VCaP (cell line): ENCODE measurements around the gene CIB2.
A peak's percentile ranks its signal among the peaks of the same experiment; 100 is the strongest.

Experiments
- H3K27ac ChIP-seq: fragments of 450-650 bp; 2 replicates; pipeline ENCODE4 v1.5.1; 2017
- CTCF ChIP-seq: fragments of 450-650 bp; conservative IDR thresholded peaks from 2 replicates; pipeline ENCODE4 v1.5.1; 2017; ENCODE audit warnings: mild to moderate bottlenecking, moderate library complexity

The CIB2 gene

GRCh38 chr15:78080088-78080460, 51.2 kb downstream of the CIB2 start:
- H3K27ac ChIP-seq = peak overlapping the region; percentile 95; the same call in 1 of the 2 replicates
- TF ChIP-seq CTCF = no peak

GRCh38 chr15:78079298-78080087, 51.8 kb downstream of the CIB2 start:
- TF ChIP-seq CTCF = no peak
- H3K27ac ChIP-seq = peak overlapping the region; percentile 95

- TF ChIP-seq CTCF = no peak; the same call in 1 of the 2 replicates
- peak overlapping the region; percentile 95 for H3K27ac ChIP-seq
These were observed 53.4 kb downstream of the CIB2 start for GRCh38 chr15:78077871-78078210.

- peak within 1 kb of the TSS; percentile 95 for H3K27ac ChIP-seq
- peak; percentile 42 for TF ChIP-seq CTCF
These were observed 54.0 kb downstream of the CIB2 start, which contains the start of gene TBC1D2B for GRCh38 chr15:78077053-78077870. Gene TBC1D2B, minus strand, starts transcription at chr15:78077711. Its CDS starts 59 bp downstream, at chr15:78077652.

GRCh38 chr15:78076231-78077052, 54.8 kb downstream of the CIB2 start:
- peak overlapping the region; percentile 95 for H3K27ac ChIP-seq
- no peak; the same call in 1 of the 2 replicates for TF ChIP-seq CTCF

GRCh38 chr15:78075490-78076230, 55.6 kb downstream of the CIB2 start:
- peak overlapping the region; percentile 95 for H3K27ac ChIP-seq
- TF ChIP-seq CTCF = no peak
